Measurements from ENCODE around the gene DACH1. TPM values are rescaled to one million over a fixed set of nuclear protein-coding genes. Genes with fewer than 3 reads are reported as not detected.

Gene DACH1
- total RNA-seq, 1 donor from 2014 or later: 8.5 TPM

GRCh38 chr13:71577127-71577526, 289.9 kb downstream of the DACH1 start:
- DNase-seq: no peak

GRCh38 chr13:71576571-71576970, 290.4 kb downstream of the DACH1 start:
- no peak for DNase-seq

GRCh38 chr13:71546881-71547280, 320.1 kb downstream of the DACH1 start:
- DNase-seq: no peak

GRCh38 chr13:71540098-71540497, 326.9 kb downstream of the DACH1 start:
- DNase-seq: no peak

- DNase-seq: no peak
These were observed 330.8 kb downstream of the DACH1 start for GRCh38 chr13:71536201-71536600.

GRCh38 chr13:71524613-71525304, 342.2 kb downstream of the DACH1 start:
- peak; percentile 62 for DNase-seq

- no peak for DNase-seq
These were observed 342.8 kb downstream of the DACH1 start for GRCh38 chr13:71524245-71524612.

- DNase-seq: peak; percentile 2
These were observed 344.0 kb downstream of the DACH1 start for GRCh38 chr13:71522941-71523526.

- DNase-seq: no peak
These were observed 350.0 kb downstream of the DACH1 start for GRCh38 chr13:71517004-71517403.

GRCh38 chr13:71516521-71516920, 350.5 kb downstream of the DACH1 start:
- no peak for DNase-seq

GRCh38 chr13:71515744-71516038, 351.3 kb downstream of the DACH1 start:
- peak; percentile 1 for DNase-seq

- DNase-seq: no peak
These were observed 351.9 kb downstream of the DACH1 start for GRCh38 chr13:71514900-71515743.

- no peak for DNase-seq
These were observed 353.5 kb downstream of the DACH1 start for GRCh38 chr13:71513411-71514033.

GRCh38 chr13:71503781-71504180, 363.2 kb downstream of the DACH1 start:
- DNase-seq: no peak

- no peak for DNase-seq
These were observed 367.0 kb downstream of the DACH1 start for GRCh38 chr13:71499944-71500514.

- no peak for DNase-seq
These were observed 367.8 kb downstream of the DACH1 start for GRCh38 chr13:71499235-71499634.

- DNase-seq: no peak
These were observed 373.8 kb downstream of the DACH1 start for GRCh38 chr13:71493189-71493588.

- DNase-seq: no peak
These were observed 374.6 kb downstream of the DACH1 start for GRCh38 chr13:71492346-71492871.

- no peak for DNase-seq
These were observed 376.0 kb downstream of the DACH1 start for GRCh38 chr13:71491010-71491409.

- DNase-seq: no peak
These were observed 378.0 kb downstream of the DACH1 start for GRCh38 chr13:71489041-71489440.

- DNase-seq: peak; percentile 40
These were observed 378.8 kb downstream of the DACH1 start for GRCh38 chr13:71488201-71488600.

GRCh38 chr13:71485913-71486312, 381.1 kb downstream of the DACH1 start:
- DNase-seq: no peak
